GM19452 (cell line): ENCODE data around the gene LEP.

Experiments used
- ATAC-seq: cut with Tn5 transposase; IDR thresholded peaks from one replicate; pipeline ENCODE4 v1.9.1; 2021; ENCODE audit not compliant: unreplicated experiment

The LEP gene

GRCh38 chr7:128240696-128241386 lies at the start of gene LEP:
Gene LEP (plus strand): TSS chr7:128241278. CDS start chr7:128252019, 10,741 bp downstream.
- no peak for ATAC-seq

- ATAC-seq: no peak
Measured at GRCh38 chr7:128192497-128193142, 48.5 kb upstream of the LEP start.

- no peak for ATAC-seq
Measured at GRCh38 chr7:128194533-128195282, 46.4 kb upstream of the LEP start.

- ATAC-seq: no peak
Measured at GRCh38 chr7:128197589-128197988, 43.5 kb upstream of the LEP start.

- ATAC-seq: no peak
Measured at GRCh38 chr7:128197989-128198580, 43.0 kb upstream of the LEP start.

- ATAC-seq: no peak
Measured at GRCh38 chr7:128200376-128200775, 40.7 kb upstream of the LEP start.

GRCh38 chr7:128201067-128201689 lies 39.9 kb upstream of the LEP start:
- ATAC-seq: no peak

GRCh38 chr7:128201690-128202085 lies 39.4 kb upstream of the LEP start:
- ATAC-seq: no peak

- no peak for ATAC-seq
Measured at GRCh38 chr7:128202287-128202957, 38.7 kb upstream of the LEP start.

- no peak for ATAC-seq
Measured at GRCh38 chr7:128203047-128203491, 38.0 kb upstream of the LEP start.

GRCh38 chr7:128203710-128204214 lies 37.3 kb upstream of the LEP start:
- no peak for ATAC-seq

- ATAC-seq: no peak
Measured at GRCh38 chr7:128204455-128204854, 36.6 kb upstream of the LEP start.

- no peak for ATAC-seq
Measured at GRCh38 chr7:128205068-128205467, 36.0 kb upstream of the LEP start.

- no peak for ATAC-seq
Measured at GRCh38 chr7:128206017-128206746, 34.9 kb upstream of the LEP start.

- ATAC-seq: no peak
Measured at GRCh38 chr7:128206747-128207500, 34.2 kb upstream of the LEP start.

GRCh38 chr7:128207609-128208008 lies 33.5 kb upstream of the LEP start:
- ATAC-seq: no peak

- ATAC-seq: peak; percentile 68
Measured at GRCh38 chr7:128209229-128210035, 31.6 kb upstream of the LEP start.

GRCh38 chr7:128210036-128210347 lies 31.1 kb upstream of the LEP start:
- ATAC-seq: no peak
